A673 (cell line): ENCODE results near the gene FITM2.

Experiments
- EZH2 ChIP-seq: fragments of 200-600 bp; sonication (generic); IDR thresholded peaks from 2 replicates; pipeline ENCODE4 v1.6.1; 2017; ENCODE audit warnings: borderline replicate concordance, low read depth, mild to moderate bottlenecking, mixed read lengths, antibody characterized with exemption, low read length; ENCODE audit not compliant: poor library complexity, severe bottlenecking
- TF ChIP-seq, protein P1 (sequence below): fragments of 300-800, 200-600 bp; sonication (generic); conservative IDR thresholded peaks from 2 replicates; pipeline ENCODE4 v1.5.1; 2017; ENCODE audit warnings: low read depth, mild to moderate bottlenecking, antibody characterized with exemption, low read length, moderate library complexity, mixed read lengths

DNA sequence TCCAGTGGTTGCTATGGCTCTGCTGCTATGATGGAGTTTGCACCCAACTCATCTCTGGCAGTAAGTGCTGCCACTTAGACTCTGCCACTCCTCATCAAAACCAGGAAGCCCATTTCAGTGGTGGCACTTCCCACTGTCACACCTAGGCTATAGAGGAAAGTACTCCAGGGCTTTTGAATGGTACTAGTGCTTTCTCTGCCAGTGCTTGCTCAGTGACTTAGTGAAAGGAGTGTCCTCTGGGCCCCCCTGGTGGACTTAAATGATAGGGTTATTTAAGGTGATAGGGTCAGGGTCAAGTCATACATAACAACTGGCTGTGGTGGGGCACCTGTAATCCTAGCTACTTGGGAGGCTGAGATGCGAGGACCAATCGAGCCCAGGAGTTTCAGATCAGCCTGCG lies 22.8 kb downstream of the FITM2 start:
- TF ChIP-seq, protein P1, sequence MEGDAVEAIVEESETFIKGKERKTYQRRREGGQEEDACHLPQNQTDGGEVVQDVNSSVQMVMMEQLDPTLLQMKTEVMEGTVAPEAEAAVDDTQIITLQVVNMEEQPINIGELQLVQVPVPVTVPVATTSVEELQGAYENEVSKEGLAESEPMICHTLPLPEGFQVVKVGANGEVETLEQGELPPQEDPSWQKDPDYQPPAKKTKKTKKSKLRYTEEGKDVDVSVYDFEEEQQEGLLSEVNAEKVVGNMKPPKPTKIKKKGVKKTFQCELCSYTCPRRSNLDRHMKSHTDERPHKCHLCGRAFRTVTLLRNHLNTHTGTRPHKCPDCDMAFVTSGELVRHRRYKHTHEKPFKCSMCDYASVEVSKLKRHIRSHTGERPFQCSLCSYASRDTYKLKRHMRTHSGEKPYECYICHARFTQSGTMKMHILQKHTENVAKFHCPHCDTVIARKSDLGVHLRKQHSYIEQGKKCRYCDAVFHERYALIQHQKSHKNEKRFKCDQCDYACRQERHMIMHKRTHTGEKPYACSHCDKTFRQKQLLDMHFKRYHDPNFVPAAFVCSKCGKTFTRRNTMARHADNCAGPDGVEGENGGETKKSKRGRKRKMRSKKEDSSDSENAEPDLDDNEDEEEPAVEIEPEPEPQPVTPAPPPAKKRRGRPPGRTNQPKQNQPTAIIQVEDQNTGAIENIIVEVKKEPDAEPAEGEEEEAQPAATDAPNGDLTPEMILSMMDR = no peak
- TF ChIP-seq EZH2 = no peak
